HTERT RPE-1 (cell line): ENCODE results near the gene SFI1.

Experiments
- in situ Hi-C: fragments of 300-500 bp; cut with MboI; formaldehyde crosslinking; loops from 4 replicates; pipeline ENCODE4 v1.14.3; 2020; ENCODE audit warnings: low sequenced_read_pairs

Gene SFI1

DNA sequence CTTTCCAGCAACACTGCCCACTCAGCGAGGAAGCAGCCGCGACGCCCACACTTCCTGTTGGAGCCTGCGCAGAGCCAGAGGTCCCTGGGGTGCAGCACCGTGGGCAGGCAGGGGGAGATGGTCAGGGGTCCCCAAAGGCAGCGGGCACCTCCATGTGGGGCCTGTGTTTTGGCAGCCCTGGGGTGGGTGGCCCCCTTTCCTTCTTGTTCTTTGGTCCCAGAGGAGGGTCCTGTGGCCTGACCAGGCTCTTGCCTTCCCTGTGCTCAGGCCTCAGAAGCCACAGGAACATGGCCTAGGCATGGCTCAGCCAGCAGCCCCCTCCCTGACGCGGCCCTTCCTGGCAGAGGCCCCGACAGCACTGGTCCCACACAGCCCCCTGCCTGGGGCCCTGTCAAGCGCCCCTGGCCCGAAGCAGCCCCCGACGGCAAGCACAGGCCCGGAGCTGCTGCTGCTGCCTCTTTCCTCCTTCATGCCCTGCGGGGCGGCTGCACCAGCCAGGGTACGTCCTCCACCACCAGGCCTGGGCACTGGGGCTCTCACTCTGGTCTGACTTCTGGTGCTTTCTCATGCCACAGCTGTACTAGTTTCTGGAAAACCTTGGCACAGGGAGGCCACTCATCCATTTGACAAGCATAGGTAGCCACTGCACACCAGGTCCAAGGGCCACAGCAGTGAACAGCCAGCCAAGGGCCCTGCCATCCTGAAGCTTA, 118.6 kb downstream of the SFI1 start:
- in situ Hi-C loops, result no loop called here

DNA sequence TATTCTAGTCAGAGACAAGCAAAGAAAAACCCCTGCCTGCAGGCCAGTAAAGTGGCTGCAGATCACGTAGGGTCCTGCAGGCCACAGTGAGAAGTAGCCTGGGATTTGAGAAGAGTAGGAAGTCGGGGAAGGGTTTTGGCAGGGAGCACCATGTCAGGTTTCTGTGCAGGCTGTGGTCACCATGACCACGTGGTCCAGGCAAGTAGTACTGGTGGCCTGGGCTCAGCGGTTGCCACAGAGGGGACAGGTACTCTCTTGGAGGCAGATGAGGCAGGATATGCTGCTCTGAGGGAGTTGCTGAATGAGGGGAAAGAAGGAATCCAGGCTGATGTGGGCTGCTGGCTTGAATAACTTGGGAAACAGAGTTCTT, 119.1 kb downstream of the SFI1 start:
- in situ Hi-C loops, result no loop called here

GRCh38 chr22:31615940-31616314, 119.6 kb downstream of the SFI1 start:
- in situ Hi-C loops, result no loop called here

DNA sequence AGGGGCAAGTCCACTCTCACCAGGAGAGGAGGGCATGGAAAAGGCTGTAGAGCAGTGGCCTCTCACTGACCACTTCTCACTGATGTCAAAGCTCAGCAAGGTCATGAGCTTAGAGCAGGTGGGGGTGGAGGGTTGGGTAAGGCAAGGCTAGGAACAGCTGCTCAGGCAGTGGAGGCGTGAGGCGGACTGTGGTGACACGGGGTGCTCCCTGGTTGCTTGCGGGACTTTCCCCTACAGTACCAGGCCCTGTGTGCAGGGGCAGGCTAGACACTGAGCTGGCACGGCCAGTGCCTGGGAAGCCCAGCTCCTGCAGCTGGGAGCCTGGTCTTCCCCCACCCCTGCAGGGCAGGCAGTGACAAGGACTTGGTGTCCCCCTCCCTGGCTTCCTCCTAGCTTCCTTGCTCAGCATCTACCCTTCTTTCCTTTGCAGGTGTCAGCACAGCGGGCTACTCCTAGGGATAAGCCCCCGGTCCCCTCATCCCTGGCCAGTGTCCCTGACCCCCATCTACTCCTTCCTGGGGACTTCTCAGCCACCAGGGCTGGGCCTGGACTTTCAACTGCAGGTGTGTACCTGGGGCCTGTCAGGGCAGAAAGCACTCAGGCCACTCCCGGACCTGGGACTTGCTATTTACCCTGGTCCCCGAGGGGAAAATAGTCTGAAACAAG, 120.1 kb downstream of the SFI1 start:
- in situ Hi-C loops, result no loop called here

DNA sequence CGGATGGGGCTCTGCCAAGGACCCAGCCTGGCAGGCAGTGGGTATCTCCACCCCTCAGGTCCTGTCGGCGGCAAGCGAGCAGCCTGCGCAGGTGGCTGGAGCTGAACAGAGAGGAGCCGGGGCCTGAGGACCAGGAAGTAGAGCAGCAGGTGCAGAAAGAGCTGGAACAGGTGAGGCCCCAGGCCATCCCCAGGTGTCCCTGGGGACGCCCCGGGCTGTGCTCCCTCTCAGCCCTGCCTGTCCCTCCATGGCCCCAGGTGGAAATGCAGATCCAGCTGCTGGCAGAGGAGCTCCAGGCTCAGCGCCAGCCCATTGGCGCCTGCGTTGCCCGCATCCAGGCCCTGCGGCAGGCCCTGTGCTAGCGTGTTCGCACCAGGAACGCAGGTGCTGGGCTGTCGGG, 121.7 kb downstream of the SFI1 start:
- in situ Hi-C loops, result no loop called here

GRCh38 chr22:31618471-31619176, 122.3 kb downstream of the SFI1 start:
- in situ Hi-C loops, result no loop called here

GRCh38 chr22:31619611-31620300, 123.4 kb downstream of the SFI1 start:
- in situ Hi-C loops, result no loop called here

DNA sequence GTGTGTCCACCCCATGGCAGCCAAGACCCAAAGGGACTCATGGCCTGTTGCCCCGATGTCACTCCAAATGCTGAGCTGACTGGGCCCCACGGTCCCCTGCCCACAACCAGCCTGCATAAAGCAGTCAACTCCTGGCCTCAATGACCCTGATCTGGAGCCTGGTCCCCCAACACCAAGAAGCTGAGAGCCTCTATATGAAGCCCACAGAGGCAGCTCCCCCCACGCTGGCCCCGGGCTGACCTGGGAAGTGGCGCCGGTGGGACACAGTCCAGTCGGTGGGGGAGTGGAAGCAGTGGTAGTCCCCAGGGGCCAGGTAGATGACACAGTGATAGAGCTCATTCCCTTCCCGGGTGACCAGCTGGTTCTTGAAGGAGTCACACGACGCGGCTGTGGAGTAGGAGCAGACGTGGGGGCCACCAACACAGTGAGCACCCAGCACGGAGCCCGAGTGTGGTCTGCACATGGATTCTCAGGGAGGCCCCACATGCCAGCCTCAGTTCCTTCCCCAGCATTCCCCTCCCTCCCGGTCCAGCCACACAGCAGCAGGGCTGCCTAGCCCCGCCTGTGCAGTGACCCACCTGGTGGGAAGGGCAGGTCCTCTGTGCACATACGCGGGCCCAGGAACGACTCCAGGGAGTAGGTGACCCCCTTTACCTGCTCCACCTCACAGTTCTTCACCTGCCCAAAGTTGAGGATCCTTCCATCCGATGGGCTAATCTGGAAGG, 124.6 kb downstream of the SFI1 start:
- in situ Hi-C loops, result no loop called here

- in situ Hi-C loops, result no loop called here
Observed at GRCh38 chr22:31621507-31622124, 125.3 kb downstream of the SFI1 start.

DNA sequence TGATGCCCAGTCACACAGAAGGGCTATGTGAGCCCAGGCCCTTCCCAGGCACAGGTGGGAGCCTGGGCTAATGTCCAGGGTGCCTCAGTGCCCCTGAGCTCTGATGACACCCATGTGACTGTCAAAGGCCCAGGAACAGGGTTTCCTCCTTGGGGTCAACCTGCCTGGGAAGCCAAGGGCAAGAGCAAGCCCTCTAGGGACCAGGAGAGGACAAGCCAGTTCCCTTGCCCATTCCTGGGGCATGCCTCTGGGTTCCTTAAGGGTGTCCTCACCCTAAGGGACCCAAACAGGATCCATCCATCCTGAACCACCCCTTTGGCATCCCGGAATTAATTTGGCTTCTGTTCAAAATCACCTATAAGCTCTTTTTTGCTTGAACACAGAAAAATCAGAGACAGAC, 126.6 kb downstream of the SFI1 start:
- in situ Hi-C loops, result no loop called here

DNA sequence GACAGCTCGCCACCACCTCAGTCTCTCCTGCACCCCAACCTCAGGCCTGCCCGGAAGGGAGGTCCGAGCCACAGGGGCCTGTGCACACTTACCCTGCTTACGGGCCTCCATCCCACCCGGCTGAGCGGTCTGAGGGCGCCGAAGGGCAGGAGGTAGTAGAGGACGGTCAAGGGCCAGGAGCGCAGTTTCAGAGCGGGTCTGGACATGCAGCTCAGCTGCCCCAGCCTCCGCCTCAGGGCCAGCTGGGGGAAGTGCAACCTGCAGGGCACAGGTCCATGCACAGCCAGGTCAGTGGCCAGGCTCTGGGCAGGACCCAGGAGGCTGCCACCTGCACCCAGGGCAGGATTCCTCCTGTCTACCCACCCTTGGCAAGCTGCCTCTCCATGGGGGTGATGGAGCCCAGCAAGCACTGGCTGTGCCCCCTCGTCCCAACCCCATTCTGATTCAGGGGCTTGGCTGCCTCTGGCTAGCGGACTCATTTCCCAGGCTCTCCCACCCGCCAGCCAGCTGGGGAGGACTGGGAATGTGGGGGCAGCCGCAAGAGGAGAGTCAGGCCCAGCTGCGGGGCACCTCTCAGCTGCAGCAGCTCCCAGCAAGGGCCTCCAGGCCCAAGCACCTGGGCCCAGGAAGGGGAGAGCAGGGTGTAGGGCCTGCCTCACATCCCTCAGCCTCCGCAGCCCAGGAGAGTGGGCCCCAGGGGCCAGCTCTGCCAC, 127.4 kb downstream of the SFI1 start:
- in situ Hi-C loops, result no loop called here

DNA sequence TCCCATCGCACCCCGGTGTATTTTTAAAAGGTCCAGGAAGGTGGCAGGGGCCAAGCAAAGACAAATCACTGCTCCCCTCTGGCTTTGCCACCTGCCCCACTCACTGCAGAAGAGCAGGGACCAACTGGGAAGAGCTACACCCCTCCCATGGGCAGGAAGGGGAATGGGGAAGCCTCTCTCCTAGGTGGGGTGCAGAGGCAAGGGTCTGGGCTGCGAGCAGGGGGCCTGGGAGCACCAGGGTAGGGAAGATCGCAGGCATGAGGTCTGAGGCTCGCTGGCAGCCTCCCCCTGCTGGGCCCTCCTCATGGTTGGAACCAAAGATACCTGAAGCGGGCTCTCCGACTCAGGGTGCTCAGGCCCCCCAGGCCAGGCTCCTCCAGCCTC, 128.9 kb downstream of the SFI1 start:
- in situ Hi-C loops, result no loop called here

DNA sequence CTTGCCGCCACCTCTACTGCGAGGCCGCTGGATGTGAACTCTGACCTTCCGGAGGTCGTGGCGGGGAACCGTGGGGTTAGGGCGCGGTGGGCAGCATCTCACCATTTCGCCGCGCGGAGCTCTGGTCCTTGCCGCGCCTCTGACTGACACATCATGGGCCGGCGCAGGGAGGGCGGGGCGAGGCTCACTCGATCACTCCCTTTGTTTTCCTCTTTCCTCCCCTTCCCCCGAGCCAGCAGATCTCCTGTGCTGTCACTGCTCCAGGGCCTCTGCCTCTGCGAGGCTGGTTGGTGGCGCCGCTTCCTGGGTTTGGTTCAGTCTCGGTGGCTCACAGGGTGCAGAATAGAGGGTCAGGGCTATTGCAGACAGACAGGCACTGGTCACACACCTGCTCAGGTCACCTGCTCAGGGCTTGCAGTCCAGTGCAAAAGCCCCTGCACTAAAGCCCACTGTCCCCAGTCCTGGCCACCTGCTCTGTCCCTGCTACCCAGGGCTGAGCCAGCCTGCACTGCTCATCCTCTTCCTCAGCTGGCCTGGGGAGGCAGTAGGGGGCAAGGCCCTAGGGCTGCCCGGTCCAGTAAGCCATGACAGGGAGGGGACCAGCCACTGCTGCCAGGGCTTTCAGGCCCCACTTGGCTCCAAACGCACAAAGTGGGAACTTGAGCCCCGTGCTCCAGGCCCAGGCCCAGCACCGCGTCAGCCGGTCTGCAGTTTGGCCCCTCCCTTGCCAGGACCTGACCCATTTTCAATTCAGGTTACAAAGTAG, 129.5 kb downstream of the SFI1 start:
- in situ Hi-C loops, result no loop called here

DNA sequence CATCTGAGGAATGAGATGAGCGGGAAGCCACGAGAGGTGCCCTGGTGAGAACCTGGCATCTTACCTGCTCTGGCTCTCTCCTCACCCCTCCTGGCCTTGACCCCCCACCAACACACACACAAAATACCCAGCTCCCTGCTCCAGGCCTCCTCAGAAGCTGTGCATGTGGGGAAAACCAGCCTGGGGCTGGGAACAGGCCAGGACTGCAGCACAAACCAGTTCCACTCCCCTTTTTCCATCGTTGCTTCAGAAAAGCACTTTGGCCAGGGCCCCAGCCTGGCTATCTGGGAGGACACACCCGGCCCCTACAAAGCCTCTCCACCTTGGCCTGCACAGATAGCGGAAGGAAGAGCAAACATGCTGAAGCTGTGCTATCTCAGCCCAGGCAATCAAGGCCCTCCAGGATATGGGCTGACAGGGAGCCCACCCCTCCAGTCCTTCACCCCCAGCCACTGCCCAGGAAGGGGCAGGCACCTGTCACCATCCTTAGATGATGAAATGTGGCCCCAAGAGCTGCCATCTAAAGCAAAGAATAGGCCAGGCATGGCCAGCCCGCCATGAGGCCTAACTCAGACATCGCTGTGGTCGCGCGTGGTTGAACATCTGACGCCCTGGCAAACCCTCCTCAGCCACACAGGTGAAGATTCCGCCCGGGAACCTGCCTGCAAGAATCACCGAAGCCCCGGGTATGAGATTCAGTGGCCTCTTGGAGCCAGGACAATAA, 130.3 kb downstream of the SFI1 start:
- in situ Hi-C loops, result no loop called here

GRCh38 chr22:31627223-31627731, 130.9 kb downstream of the SFI1 start:
- in situ Hi-C loops, result no loop called here

DNA sequence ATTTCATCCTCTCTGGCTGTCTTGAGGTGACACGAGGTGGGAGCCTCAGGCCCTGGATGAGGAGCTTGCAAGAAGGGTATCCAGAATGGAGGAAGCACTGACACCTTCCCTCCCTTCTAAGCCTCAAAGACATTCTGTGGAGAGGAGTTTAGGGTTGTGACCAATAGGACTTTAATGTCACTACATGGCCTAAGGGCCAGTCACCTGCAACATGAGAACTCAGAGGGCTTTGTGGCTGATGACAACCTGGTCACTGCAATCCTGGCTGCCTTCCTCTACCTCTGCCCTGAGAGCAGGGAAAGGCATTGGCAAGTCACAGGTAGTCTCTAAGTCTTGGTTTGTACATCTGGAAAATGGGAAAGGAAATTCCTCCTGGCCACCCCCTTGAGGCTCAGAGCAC, 132.0 kb downstream of the SFI1 start:
- in situ Hi-C loops, result no loop called here

DNA sequence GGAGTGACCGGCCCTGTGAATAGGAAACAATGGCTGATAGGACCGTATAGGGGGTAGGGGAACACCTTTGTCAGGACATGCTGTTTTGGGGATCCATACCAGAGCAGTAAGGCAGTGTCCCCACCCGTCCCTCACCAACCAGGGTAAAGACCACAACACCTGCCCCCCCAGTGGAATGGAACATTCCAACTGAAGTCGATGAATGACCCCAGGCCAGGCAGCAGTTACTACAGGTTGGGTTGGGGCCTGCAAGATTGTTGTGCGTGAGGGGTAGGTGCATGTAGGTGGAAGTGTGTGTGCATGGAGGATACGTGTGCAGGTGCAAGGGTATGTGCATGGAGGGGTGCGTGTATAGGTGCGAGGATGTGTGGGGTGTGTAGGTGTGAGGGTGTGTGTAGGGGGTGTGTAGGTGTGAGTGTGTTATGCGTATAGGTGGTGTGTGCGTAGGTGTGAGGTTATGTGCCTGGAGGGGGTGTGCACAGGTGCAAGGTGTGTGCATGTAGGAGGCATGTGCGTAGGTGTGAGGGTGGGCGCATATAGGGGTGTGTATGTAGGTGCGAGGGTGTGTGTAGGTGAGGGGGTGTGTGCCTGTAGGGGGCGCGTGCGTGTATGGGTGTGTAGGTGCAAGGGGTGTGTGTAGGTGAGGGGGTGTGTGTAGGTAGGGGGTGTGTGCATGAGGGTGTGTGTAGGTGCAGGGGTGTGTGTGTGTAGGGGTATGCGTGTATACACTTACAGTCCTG, 132.8 kb downstream of the SFI1 start:
- in situ Hi-C loops, result no loop called here

- in situ Hi-C loops, result no loop called here
Observed at GRCh38 chr22:31629741-31630184, 133.4 kb downstream of the SFI1 start.
